Smooth muscle cell (in vitro differentiated cells): Measurements from ENCODE around the gene DEFB110. TPM values are rescaled to one million over a fixed set of nuclear protein-coding genes. Genes with fewer than 3 reads are reported as not detected.

Experiments
- DNase-seq: peaks from one replicate; lab custom pipeline; 2025; ENCODE audit not compliant: unreplicated experiment; lab: John Stamatoyannopoulos, UW
- H2AFZ ChIP-seq: fragments of 200-600 bp; sonication (generic); 2 replicates; pipeline ENCODE4 v1.6.0; 2016; ENCODE audit warnings: antibody characterized with exemption, low read depth, mild to moderate bottlenecking
- H3F3A ChIP-seq: fragments of 200-600 bp; sonication (generic); 2 replicates; pipeline ENCODE4 v1.6.0; 2017; ENCODE audit warnings: antibody characterized with exemption, low read depth
- H3K27ac ChIP-seq: fragments of 200-600 bp; sonication (generic); 2 replicates; pipeline ENCODE4 v1.5.1; 2016; ENCODE audit warnings: low read depth, mild to moderate bottlenecking
- H3K27me3 ChIP-seq: fragments of 200-600 bp; sonication (generic); 2 replicates; pipeline ENCODE4 v1.6.1; 2016; ENCODE audit warnings: low read depth, mild to moderate bottlenecking
- H3K36me3 ChIP-seq: fragments of 200-600 bp; sonication (generic); 2 replicates; pipeline ENCODE4 v1.5.1; 2016; ENCODE audit warnings: low read depth
- H3K4me1 ChIP-seq: fragments of 200-600 bp; sonication (generic); 2 replicates; pipeline ENCODE4 v1.5.1; 2016; ENCODE audit warnings: low read depth
- H3K4me2 ChIP-seq: fragments of 200-600 bp; sonication (generic); 2 replicates; pipeline ENCODE4 v1.6.0; 2016; ENCODE audit warnings: mild to moderate bottlenecking
- H3K4me3 ChIP-seq: fragments of 200-600 bp; sonication (generic); 2 replicates; pipeline ENCODE4 v1.5.1; 2016; ENCODE audit warnings: mild to moderate bottlenecking
- H3K79me2 ChIP-seq: fragments of 200-600 bp; sonication (generic); 2 replicates; pipeline ENCODE4 v1.6.0; 2016; ENCODE audit warnings: low read depth, mild to moderate bottlenecking
- H3K9ac ChIP-seq: fragments of 200-600 bp; sonication (generic); 2 replicates; pipeline ENCODE4 v1.6.0; 2016; ENCODE audit warnings: low read depth
- H3K9me3 ChIP-seq: fragments of 200-600 bp; sonication (generic); replicated peaks from 2 replicates; pipeline ENCODE4 v1.5.1; 2016; ENCODE audit warnings: low read depth
- H4K20me1 ChIP-seq: fragments of 200-600 bp; sonication (generic); 2 replicates; pipeline ENCODE4 v1.6.0; 2016; ENCODE audit warnings: low read depth
- CTCF ChIP-seq: fragments of 200-600 bp; sonication (generic); IDR thresholded peaks from 2 replicates; pipeline ENCODE4 v1.5.1; 2017; ENCODE audit warnings: borderline replicate concordance, mild to moderate bottlenecking, antibody characterized with exemption; ENCODE audit not compliant: insufficient read depth, poor library complexity, severe bottlenecking
- whole genome bisulfite sequencing: methylation state at CpG from one replicate; pipeline ENCODE4 v1.1.7; 2016; ENCODE audit warnings: low lambda C conversion rate; 5-methylcytosine and 5-hydroxymethylcytosine counted together
- polyA plus RNA-seq: library from polyadenylated mRNA; unstranded; fragments of >200 nt; fragmentation: Nextera tagmentation; extraction: Ambion mirVana; gene quantifications from 2 replicates; pipeline ENCODE4 v1.2.1, GENCODE V29; 2016
- total RNA-seq: library from RNA; depleted of rRNA; stranded (reverse); fragments of >200 nt; gene quantifications from 2 replicates; pipeline ENCODE4 v1.2.3, GENCODE V29; 2014

The DEFB110 gene
- total and polyA plus RNA-seq, 2 experiments from 2014 or later, result not detected

GRCh38 chr6:49995278-49995677, 26.5 kb downstream of the DEFB110 start:
- H3K27ac ChIP-seq, result no peak overlapping the region
- H2AFZ ChIP-seq, result no peak overlapping the region
- H3F3A ChIP-seq, result no peaks in the 10 kb centered on the region
- no peaks in the 10 kb centered on the region for H3K27me3 ChIP-seq
- H3K36me3 ChIP-seq, result no peaks in the 10 kb centered on the region
- H3K4me3 ChIP-seq, result no peak overlapping the region
- DNase-seq, result no peak
- no peak overlapping the region for H3K9ac ChIP-seq
- H3K4me2 ChIP-seq, result no peak overlapping the region
- no peaks in the 10 kb centered on the region for H3K4me1 ChIP-seq
- no peaks in the 10 kb centered on the region for H3K9me3 ChIP-seq
- TF ChIP-seq CTCF, result no peak
- H3K79me2 ChIP-seq, result no peaks in the 10 kb centered on the region
- no peaks in the 10 kb centered on the region for H4K20me1 ChIP-seq

GRCh38 chr6:49988900-49989299, 32.9 kb downstream of the DEFB110 start:
- Histone ChIP-seq H4K20me1 (no peaks in the 10 kb centered on the region), H3K4me2 (no peak overlapping the region), H3K27me3 (no peaks in the 10 kb centered on the region), H3K27ac (no peak overlapping the region), H3F3A (no peaks in the 10 kb centered on the region), H3K9ac (no peak overlapping the region), H3K36me3 (no peaks in the 10 kb centered on the region), H3K4me3 (no peak overlapping the region), H3K4me1 (no peaks in the 10 kb centered on the region), H2AFZ (no peak overlapping the region), H3K9me3 (no peaks in the 10 kb centered on the region), H3K79me2 (no peaks in the 10 kb centered on the region)
- no peak for DNase-seq
- no peak for TF ChIP-seq CTCF
- WGBS, result 81% methylated on average over 2 of the region's 2 CpGs

- 94% methylated on average over 2 of the region's 2 CpGs for WGBS
- no peak for TF ChIP-seq CTCF
Observed at GRCh38 chr6:49987749-49988148, 34.0 kb downstream of the DEFB110 start.

GRCh38 chr6:49986551-49986950, 35.2 kb downstream of the DEFB110 start:
- Histone ChIP-seq H3K27ac (no peak overlapping the region), H2AFZ (no peak overlapping the region), H3K9me3 (no peaks in the 10 kb centered on the region), H4K20me1 (no peaks in the 10 kb centered on the region), H3K4me3 (no peak overlapping the region), H3K79me2 (no peaks in the 10 kb centered on the region), H3F3A (no peaks in the 10 kb centered on the region), H3K36me3 (no peaks in the 10 kb centered on the region), H3K4me2 (no peak overlapping the region), H3K27me3 (no peaks in the 10 kb centered on the region), H3K9ac (no peak overlapping the region), H3K4me1 (no peaks in the 10 kb centered on the region)
- TF ChIP-seq CTCF, result no peak
- WGBS, result 74% methylated on average over 1 of the region's 1 CpG
- no peak for DNase-seq

More at GRCh38 chr6:49987749-49988148, 34.0 kb downstream of the DEFB110 start:
- Histone ChIP-seq H3K27me3 (no peaks in the 10 kb centered on the region), H3K36me3 (no peaks in the 10 kb centered on the region), H3K4me2 (no peak overlapping the region), H3K27ac (no peak overlapping the region), H3F3A (no peaks in the 10 kb centered on the region), H3K4me1 (no peaks in the 10 kb centered on the region), H2AFZ (no peak overlapping the region), H3K4me3 (no peak overlapping the region), H4K20me1 (no peaks in the 10 kb centered on the region), H3K9me3 (no peaks in the 10 kb centered on the region), H3K79me2 (no peaks in the 10 kb centered on the region), H3K9ac (no peak overlapping the region)
- DNase-seq, result no peak
